Measurements from ENCODE around the gene JMJD7.

The JMJD7 gene

DNA sequence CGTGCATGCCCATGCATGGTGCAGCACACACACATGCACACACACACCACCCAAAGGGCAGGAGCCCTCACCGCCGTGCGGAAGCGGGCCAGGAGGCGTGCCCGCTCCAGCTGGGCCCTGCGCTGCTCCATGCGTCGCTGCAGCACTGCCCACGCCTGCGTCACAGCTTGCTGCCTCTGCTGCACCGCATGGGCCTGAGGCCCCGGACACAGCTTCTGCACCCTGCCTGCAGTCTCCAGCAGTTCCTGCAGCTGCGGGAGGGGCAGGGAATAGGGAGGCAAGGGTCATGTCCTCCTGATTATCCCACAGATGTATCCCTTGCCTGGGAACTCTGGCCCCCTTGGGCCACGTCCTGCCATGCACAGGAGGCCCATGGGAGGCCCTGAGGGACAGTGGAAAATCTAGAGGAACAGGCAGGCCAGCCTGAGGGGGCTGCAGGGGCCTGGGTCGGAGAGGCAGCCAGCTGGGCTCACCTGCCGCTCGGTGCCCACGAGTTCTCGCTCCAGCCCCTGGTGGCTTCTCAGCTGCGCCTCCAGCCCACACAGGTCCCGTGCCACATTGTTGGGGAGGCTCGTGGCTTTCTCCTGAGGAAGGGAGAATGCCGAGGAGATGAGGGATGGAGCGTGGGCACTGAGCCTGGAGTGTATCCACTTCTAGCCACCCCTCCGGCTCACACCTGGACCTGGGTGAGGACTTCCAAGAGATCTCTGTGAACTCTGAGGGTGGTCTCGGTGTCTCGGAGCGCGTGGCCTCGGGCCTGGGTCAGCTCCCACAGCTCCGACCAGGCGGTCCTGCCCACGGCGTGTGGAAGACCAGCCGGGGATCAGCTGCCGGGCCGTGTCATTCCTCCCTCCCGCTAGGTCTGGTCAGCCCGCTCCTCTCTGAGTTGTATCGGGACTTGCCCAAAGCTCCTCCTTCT, 42.1 kb downstream of the JMJD7 start:
- no peak for TF ChIP-seq Cebpa-rat (IDR thresholded peaks at IDR 0.05)
- peaks cover 0 to 24% (median 0%) of the 10 kb centered on the region in 11 experiments; a peak in 2 of 22 replicates for H4K20me1 ChIP-seq
- H3K4me2 ChIP-seq: peak overlapping the region in 2 of 11 experiments; percentile 10 to 29; a peak in 5 of 22 replicates
- no peaks in the 10 kb centered on the region for H3K36me3 ChIP-seq
- no peaks in the 10 kb centered on the region for H3K9me3 ChIP-seq (replicated peaks in 1 of 11)
- H3K4me3 ChIP-seq: no peak overlapping the region
- H3K4me1 ChIP-seq: peaks cover 8 to 40% (median 27%) of the 10 kb centered on the region in 10 experiments; a peak in 19 of 20 replicates
- no peaks in the 10 kb centered on the region for H3K27me3 ChIP-seq
- no peak overlapping the region for H3K9ac ChIP-seq
- no peak overlapping the region for H3K27ac ChIP-seq

DNA sequence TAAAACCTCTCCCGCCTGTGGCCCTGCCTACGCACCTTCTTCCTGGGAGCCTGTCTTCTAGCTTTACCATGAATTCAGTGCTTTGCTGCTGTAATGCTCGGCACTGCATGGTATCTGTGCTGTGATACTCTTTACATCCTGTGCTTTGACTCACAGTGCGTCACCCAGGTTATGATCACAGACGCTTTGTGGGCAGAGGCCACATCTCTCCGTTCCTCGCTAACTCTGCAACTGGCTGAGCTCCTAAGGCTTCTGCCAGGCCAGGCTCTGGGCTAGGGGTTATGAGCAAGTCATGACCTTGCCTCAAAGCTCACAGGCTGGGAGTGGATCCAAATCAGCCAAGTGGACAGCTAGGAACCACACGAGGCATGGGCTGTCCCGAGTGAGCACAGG, 42.8 kb downstream of the JMJD7 start:
- Histone ChIP-seq H3K36me3 (no peaks in the 10 kb centered on the region), H3K9ac (no peak overlapping the region), H4K20me1 (peaks cover 0 to 30% (median 0%) of the 10 kb centered on the region in 11 experiments; a peak in 3 of 22 replicates), H3K9me3 (replicated peaks in 1 of 11) (no peaks in the 10 kb centered on the region), H3K4me2 (peak overlapping the region in 3 of 11 experiments; percentile 10 to 35 (median 29); a peak in 6 of 22 replicates), H3K27me3 (0 out of 22 replicates have a peak, but pooled peaks cover 0 to 1% (median 0%) of the 10 kb centered on the region in 11 experiments), H3K27ac (no peak overlapping the region), H3K4me3 (no peak overlapping the region), H3K4me1 (peaks cover 8 to 40% (median 29%) of the 10 kb centered on the region in 10 experiments; a peak in 19 of 20 replicates)
- no peak for TF ChIP-seq Cebpa-rat (IDR thresholded peaks at IDR 0.05)

DNA sequence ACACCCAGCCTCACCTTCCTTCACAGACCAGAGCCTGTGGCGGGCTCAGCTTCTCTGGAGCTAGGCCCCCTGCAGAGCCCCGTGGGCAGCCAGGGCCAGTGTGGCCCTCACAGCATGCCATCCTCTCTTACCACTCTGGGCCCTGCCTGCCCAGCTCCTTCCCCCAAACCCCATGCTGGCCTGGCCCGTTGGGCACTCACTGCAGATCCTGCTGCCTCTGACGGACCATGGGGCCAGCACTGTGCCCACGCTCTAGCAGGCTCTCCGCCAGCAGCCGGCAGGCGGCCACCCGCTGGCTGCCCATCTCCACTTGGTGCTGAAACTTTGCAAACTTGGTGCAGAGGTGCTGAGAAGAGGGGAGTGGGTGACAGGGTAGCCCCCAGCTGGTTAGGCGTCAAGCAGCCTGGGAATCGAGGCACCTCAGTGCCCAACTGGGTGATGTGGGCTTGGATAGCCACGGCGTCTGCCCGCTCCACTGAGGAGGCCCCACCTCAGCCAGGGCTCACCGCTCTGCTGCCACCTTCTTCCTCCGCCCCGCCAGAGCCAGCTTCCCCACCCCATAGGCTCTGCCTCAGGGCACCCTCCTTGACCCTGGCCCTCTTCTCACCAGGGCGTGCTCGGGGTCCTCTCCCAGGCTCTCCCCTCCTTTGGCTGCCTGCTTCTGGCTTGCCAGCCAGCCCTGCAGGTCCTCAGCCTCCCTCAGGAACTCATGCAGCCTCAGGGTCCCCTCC, 43.4 kb downstream of the JMJD7 start:
- Histone ChIP-seq H3K27me3 (peaks cover 0 to 8% (median 0%) of the 10 kb centered on the region in 11 experiments; a peak in 1 of 22 replicates), H3K9me3 (replicated peaks in 1 of 11) (no peaks in the 10 kb centered on the region), H3K27ac (no peak overlapping the region), H3K4me2 (peak overlapping the region in 3 of 11 experiments; percentile 10 to 35 (median 29); a peak in 6 of 22 replicates), H3K4me1 (peaks cover 2 to 40% (median 29%) of the 10 kb centered on the region in 10 experiments; a peak in 19 of 20 replicates), H3K36me3 (no peaks in the 10 kb centered on the region), H4K20me1 (peaks cover 0 to 31% (median 0%) of the 10 kb centered on the region in 11 experiments; a peak in 5 of 22 replicates), H3K9ac (no peak overlapping the region), H3K4me3 (no peak overlapping the region)
- TF ChIP-seq Cebpa-rat (IDR thresholded peaks at IDR 0.05): no peak

DNA sequence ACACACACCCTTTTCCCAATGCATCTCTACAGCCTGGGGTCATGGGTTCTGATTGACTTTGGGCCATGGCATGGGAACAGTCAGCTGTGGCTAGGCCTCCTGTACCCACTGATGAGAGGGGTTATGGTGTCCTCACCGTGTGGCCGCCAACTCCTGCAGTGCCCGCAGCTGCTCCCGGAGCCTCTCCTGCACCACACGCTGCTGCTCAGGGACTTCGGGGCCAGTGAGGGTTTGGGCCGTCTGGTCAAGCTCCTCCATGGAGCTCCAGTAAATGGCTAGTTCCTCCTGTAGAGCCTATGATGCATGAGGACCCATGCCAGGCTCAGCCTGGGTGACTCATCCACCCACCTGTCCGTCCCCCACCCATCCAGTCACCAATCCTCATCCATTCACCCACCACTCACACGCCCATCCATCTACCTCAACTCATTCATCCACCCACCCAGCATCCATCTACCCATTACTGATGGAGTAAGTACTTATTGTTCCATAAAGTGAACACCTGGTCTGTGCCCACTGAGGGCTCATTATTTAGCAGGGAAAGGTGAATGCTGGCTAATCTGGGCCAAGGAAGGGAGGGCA, 44.4 kb downstream of the JMJD7 start:
- TF ChIP-seq Cebpa-rat (IDR thresholded peaks at IDR 0.05): no peak
- Histone ChIP-seq H3K9me3 (replicated peaks in 1 of 11) (no peaks in the 10 kb centered on the region), H3K36me3 (no peaks in the 10 kb centered on the region)

DNA sequence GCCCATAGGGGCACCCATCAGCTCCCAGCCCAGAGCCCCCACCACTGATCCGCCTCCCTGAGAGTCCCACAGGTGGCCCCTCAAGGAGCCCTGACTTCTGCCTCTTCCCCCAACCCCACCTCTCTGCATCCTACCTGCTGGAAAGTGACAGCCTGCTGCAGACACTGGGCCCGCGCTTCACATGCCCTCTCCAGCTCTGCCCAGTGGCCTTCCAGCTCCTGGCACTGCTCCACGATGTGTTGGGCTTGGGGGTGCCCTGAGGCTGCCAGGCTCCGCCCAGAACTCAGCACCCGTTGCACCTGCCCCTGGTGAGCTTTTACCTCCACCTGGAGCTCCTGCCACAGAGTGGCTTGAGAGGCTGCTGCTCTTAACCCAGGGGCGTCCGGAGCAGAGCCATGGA, 45.8 kb downstream of the JMJD7 start:
- H3K27ac ChIP-seq: no peak overlapping the region
- peaks cover 0 to 9% (median 0%) of the 10 kb centered on the region in 11 experiments; a peak in 1 of 22 replicates for H3K27me3 ChIP-seq
- no peak for TF ChIP-seq Cebpa-rat (IDR thresholded peaks at IDR 0.05)
- H3K9ac ChIP-seq: no peak overlapping the region
- H3K4me3 ChIP-seq: no peak overlapping the region
- no peaks in the 10 kb centered on the region for H3K9me3 ChIP-seq (replicated peaks in 1 of 11)
- H3K4me2 ChIP-seq: no peak overlapping the region
- peaks cover 0 to 24% (median 0%) of the 10 kb centered on the region in 11 experiments; a peak in 5 of 22 replicates for H4K20me1 ChIP-seq
- H3K36me3 ChIP-seq: no peaks in the 10 kb centered on the region
- peaks cover 0 to 54% (median 43%) of the 10 kb centered on the region in 10 experiments; a peak in 18 of 20 replicates for H3K4me1 ChIP-seq

More for the DNA sequence above, 44.4 kb downstream of the JMJD7 start:
- H3K27me3 ChIP-seq: peaks cover 0 to 9% (median 0%) of the 10 kb centered on the region in 11 experiments; a peak in 1 of 22 replicates
- no peak overlapping the region for H3K9ac ChIP-seq
- peaks cover 0 to 41% (median 29%) of the 10 kb centered on the region in 10 experiments; a peak in 17 of 20 replicates for H3K4me1 ChIP-seq
- H4K20me1 ChIP-seq: peaks cover 0 to 29% (median 0%) of the 10 kb centered on the region in 11 experiments; a peak in 5 of 22 replicates
- H3K27ac ChIP-seq: no peak overlapping the region
- H3K4me3 ChIP-seq: no peak overlapping the region
- H3K4me2 ChIP-seq: no peak overlapping the region

DNA sequence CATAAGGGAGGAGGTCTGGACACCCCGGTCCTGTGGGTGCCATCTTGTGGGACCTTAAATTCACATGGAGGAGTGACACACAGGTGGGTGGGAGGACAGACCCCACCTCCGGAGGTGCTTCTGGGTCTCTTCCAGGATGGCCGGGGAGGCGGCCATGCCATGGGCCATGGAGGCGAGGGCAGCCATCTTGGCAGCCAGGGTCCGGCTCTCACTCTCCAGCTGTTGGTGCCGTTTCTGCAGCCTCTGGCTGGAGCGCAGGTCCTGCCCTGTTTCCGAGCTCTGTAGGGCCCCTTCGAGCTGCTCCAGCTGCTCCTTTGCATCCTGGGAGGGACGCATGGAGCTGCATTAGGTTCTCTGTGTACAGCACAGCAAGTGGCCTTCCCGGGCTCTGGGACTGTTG, 46.8 kb downstream of the JMJD7 start:
- no peaks in the 10 kb centered on the region for H3K9me3 ChIP-seq (replicated peaks in 1 of 11)
- peaks cover 0 to 9% (median 0%) of the 10 kb centered on the region in 11 experiments; a peak in 1 of 22 replicates for H3K27me3 ChIP-seq
- no peak for TF ChIP-seq Cebpa-rat (IDR thresholded peaks at IDR 0.05)
- H3K9ac ChIP-seq: no peak overlapping the region
- no peaks in the 10 kb centered on the region for H3K36me3 ChIP-seq
- H4K20me1 ChIP-seq: peaks cover 0 to 28% (median 0%) of the 10 kb centered on the region in 11 experiments; a peak in 5 of 22 replicates
- no peak overlapping the region for H3K27ac ChIP-seq
- peaks cover 0 to 61% (median 44%) of the 10 kb centered on the region in 10 experiments; a peak in 18 of 20 replicates for H3K4me1 ChIP-seq
- H3K4me2 ChIP-seq: peak overlapping the region in 4 of 11 experiments; percentile 64 to 88 (median 77); a peak in 2 of 22 replicates
- H3K4me3 ChIP-seq: no peak overlapping the region

DNA sequence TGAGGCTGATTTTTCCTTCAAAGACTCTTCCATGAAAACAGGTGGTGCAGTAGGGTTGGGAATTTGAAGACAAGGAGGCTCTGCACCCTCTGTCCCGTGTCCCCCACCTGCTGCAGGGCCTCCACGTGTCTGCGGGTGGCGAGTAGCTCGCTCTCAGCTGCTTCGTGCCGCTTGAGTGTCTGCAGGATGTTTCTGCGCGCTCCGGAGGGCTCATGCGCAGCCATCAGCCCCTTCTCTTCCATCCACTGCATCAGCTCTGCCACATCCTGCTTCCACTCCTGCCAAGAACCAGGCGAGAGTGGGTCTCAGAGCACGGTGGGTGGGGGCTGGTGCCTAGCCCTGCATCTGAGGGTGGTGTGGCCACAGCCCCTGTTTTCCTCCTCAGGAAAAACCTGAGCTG, 48.1 kb downstream of the JMJD7 start:
- Histone ChIP-seq H3K9me3 (replicated peaks in 1 of 11) (no peaks in the 10 kb centered on the region), H3K27ac (no peak overlapping the region), H3K9ac (0 out of 22 replicates have a peak overlapping the region, but pooled peaks of 1 of the 11 experiments have one; percentile 23), H3K36me3 (no peaks in the 10 kb centered on the region), H4K20me1 (peaks cover 0 to 21% (median 0%) of the 10 kb centered on the region in 11 experiments; a peak in 6 of 22 replicates), H3K4me3 (no peak overlapping the region), H3K27me3 (peaks cover 0 to 9% (median 2%) of the 10 kb centered on the region in 11 experiments; a peak in 9 of 22 replicates), H3K4me1 (peaks cover 0 to 51% (median 39%) of the 10 kb centered on the region in 10 experiments; a peak in 18 of 20 replicates), H3K4me2 (peak overlapping the region in 9 of 11 experiments; percentile 26 to 88 (median 64); a peak in 18 of 22 replicates)
- TF ChIP-seq Cebpa-rat (IDR thresholded peaks at IDR 0.05): no peak

DNA sequence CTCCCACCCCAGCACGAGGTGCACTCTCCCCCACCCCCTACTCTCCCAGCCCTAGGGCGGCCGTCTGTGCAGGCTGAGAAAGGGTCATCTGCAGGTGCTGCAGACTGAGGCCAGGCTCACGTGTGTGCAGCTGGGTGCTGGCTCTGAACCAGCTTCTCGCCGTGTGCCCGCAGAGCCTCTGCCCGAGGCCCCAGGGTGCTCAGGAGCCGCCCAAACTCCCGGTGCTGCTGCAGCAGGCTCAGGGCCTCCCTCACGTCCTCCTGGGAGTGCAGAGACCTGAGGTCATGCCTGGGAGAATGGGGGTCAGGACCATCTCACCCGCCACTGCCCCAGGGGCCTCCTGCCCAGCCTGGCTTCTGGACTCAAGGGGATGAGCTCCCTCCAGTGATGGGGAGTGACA, 48.8 kb downstream of the JMJD7 start:
- Histone ChIP-seq H3K4me1 (peaks cover 0 to 52% (median 36%) of the 10 kb centered on the region in 10 experiments; a peak in 18 of 20 replicates), H4K20me1 (peaks cover 0 to 25% (median 0%) of the 10 kb centered on the region in 11 experiments; a peak in 5 of 22 replicates), H3K9me3 (replicated peaks in 1 of 11) (no peaks in the 10 kb centered on the region), H3K4me2 (peak overlapping the region in 9 of 11 experiments; percentile 26 to 88 (median 64); a peak in 19 of 22 replicates), H3K27ac (no peak overlapping the region), H3K9ac (peak overlapping the region in 1 of 11 experiments; percentile 24; a peak in 2 of 22 replicates), H3K36me3 (no peaks in the 10 kb centered on the region), H3K27me3 (peaks cover 0 to 14% (median 8%) of the 10 kb centered on the region in 11 experiments; a peak in 16 of 22 replicates), H3K4me3 (no peak overlapping the region)
- no peak for TF ChIP-seq Cebpa-rat (IDR thresholded peaks at IDR 0.05)
